GM18519 (cell line): ENCODE data around the gene XPO6.
A peak's percentile ranks its signal among the peaks of the same experiment; 100 is the strongest.

Source experiments
- ATAC-seq: cut with Tn5 transposase; IDR thresholded peaks from one replicate; pipeline ENCODE4 v1.9.1; 2021; ENCODE audit warnings: mild to moderate bottlenecking, moderate library complexity; ENCODE audit not compliant: unreplicated experiment, low FRiP score

The XPO6 gene

GRCh38 chr16:28210264-28210663 lies 1.5 kb downstream of the XPO6 start:
- ATAC-seq, result no peak

- no peak for ATAC-seq
Measured at GRCh38 chr16:28208824-28209223, 2.9 kb downstream of the XPO6 start.

GRCh38 chr16:28208131-28208530 lies 3.6 kb downstream of the XPO6 start:
- no peak for ATAC-seq

- ATAC-seq, result no peak
Measured at GRCh38 chr16:28207399-28207798, 4.4 kb downstream of the XPO6 start.

- ATAC-seq, result no peak
Measured at GRCh38 chr16:28205974-28206373, 5.8 kb downstream of the XPO6 start.

- no peak for ATAC-seq
Measured at GRCh38 chr16:28205117-28205899, 6.5 kb downstream of the XPO6 start.

GRCh38 chr16:28204622-28205021 lies 7.1 kb downstream of the XPO6 start:
- ATAC-seq, result no peak

- ATAC-seq, result no peak
Measured at GRCh38 chr16:28204204-28204603, 7.6 kb downstream of the XPO6 start.

GRCh38 chr16:28202147-28202746 lies 9.5 kb downstream of the XPO6 start:
- ATAC-seq, result no peak

GRCh38 chr16:28200661-28201060 lies 11.1 kb downstream of the XPO6 start:
- no peak for ATAC-seq

- no peak for ATAC-seq
Measured at GRCh38 chr16:28196387-28196987, 15.3 kb downstream of the XPO6 start.

GRCh38 chr16:28195859-28196258 lies 15.9 kb downstream of the XPO6 start:
- no peak for ATAC-seq

- no peak for ATAC-seq
Measured at GRCh38 chr16:28193530-28194423, 18.0 kb downstream of the XPO6 start.

GRCh38 chr16:28192806-28193529 lies 18.8 kb downstream of the XPO6 start:
- no peak for ATAC-seq

- no peak for ATAC-seq
Measured at GRCh38 chr16:28191364-28191960, 20.3 kb downstream of the XPO6 start.

- ATAC-seq, result no peak
Measured at GRCh38 chr16:28189245-28189644, 22.5 kb downstream of the XPO6 start.

- ATAC-seq, result peak; percentile 64
Measured at GRCh38 chr16:28188085-28188916, 23.5 kb downstream of the XPO6 start.

GRCh38 chr16:28187595-28188004 lies 24.2 kb downstream of the XPO6 start:
- peak; percentile 47 for ATAC-seq

- ATAC-seq, result no peak
Measured at GRCh38 chr16:28186752-28187151, 25.0 kb downstream of the XPO6 start.
